K562 (cell line): ENCODE results near the gene TEX35. TPM values are rescaled to one million over a fixed set of nuclear protein-coding genes. Genes with fewer than 3 reads are reported as not detected.

Experiments
- HDAC3 ChIP-seq: fragments of 450-650 bp; IDR thresholded peaks from 2 replicates; pipeline ENCODE4 v1.6.1; 2018; ENCODE audit warnings: borderline replicate concordance, mild to moderate bottlenecking, moderate library complexity; ENCODE audit not compliant: partially characterized antibody
- JUND ChIP-seq, 2 experiments: IDR thresholded peaks; 2 replicates in 1 of 2; 3 replicates in 1 of 2; pipeline ENCODE4 v1.6.1; 2011; ENCODE audit warnings: borderline replicate concordance in 2 of 2, low read depth in 2 of 2, low read length in 2 of 2, improper control_type of control experiment in 1 of 2, missing biosample characterization in 1 of 2, missing genetic modification characterization in 1 of 2, missing genetic modification reagents in 1 of 2
- ZNF274 ChIP-seq: IDR thresholded peaks from 2 replicates; pipeline ENCODE4 v1.6.1; 2011; ENCODE audit warnings: low read depth, mild to moderate bottlenecking, low read length, moderate library complexity, borderline replicate concordance
- polyA plus RNA-seq, 8 experiments: library from polyadenylated mRNA; depleted of rRNA in 4 of 8; stranded (reverse) in 5 of 8; unstranded in 3 of 8; fragments of >200 nt; fragmentation: Nextera tagmentation in 2 of 8; fragmentation: Illumina TruSeq in 1 of 8; extraction: Ambion mirVana in 2 of 8; extraction: Trizol in 1 of 8; gene quantifications; 2 replicates each; pipeline versions ENCODE4 v1.2.1 to v1.2.3, GENCODE V29; 2011 to 2014; ENCODE audit warnings: inconsistent platforms in 1 of 8, missing spikeins in 1 of 8
- total RNA-seq, 7 experiments: library from RNA; depleted of rRNA in 6 of 7; stranded (reverse); fragments of >200 nt in 6 of 7; fragmentation: Illumina TruSeq in 2 of 7; extraction: Trizol in 2 of 7; gene quantifications; 2 replicates each; pipeline versions ENCODE4 v1.2.1 to v1.2.3, GENCODE V29; 2011 to 2021; ENCODE audit warnings: low replicate concordance in 1 of 7
- TF ChIP-seq, protein P1 (sequence below): fragments of 450-650 bp; IDR thresholded peaks from 2 replicates; pipeline ENCODE4 v1.6.1; 2017; ENCODE audit warnings: antibody characterized with exemption, mild to moderate bottlenecking
- TF ChIP-seq, protein P2 (sequence below): fragments of 250-450 bp; sonication (Bioruptor Pico); IDR thresholded peaks from 2 replicates; pipeline ENCODE4 v1.5.0; 2020; ENCODE audit warnings: mild to moderate bottlenecking, borderline replicate concordance

TEX35 gene
- total and polyA plus RNA-seq, 9 of the 15 experiments (the other 6 are each of a cell fraction or from before 2014, with no cell fraction given), result not detected

- TF ChIP-seq, protein P1, sequence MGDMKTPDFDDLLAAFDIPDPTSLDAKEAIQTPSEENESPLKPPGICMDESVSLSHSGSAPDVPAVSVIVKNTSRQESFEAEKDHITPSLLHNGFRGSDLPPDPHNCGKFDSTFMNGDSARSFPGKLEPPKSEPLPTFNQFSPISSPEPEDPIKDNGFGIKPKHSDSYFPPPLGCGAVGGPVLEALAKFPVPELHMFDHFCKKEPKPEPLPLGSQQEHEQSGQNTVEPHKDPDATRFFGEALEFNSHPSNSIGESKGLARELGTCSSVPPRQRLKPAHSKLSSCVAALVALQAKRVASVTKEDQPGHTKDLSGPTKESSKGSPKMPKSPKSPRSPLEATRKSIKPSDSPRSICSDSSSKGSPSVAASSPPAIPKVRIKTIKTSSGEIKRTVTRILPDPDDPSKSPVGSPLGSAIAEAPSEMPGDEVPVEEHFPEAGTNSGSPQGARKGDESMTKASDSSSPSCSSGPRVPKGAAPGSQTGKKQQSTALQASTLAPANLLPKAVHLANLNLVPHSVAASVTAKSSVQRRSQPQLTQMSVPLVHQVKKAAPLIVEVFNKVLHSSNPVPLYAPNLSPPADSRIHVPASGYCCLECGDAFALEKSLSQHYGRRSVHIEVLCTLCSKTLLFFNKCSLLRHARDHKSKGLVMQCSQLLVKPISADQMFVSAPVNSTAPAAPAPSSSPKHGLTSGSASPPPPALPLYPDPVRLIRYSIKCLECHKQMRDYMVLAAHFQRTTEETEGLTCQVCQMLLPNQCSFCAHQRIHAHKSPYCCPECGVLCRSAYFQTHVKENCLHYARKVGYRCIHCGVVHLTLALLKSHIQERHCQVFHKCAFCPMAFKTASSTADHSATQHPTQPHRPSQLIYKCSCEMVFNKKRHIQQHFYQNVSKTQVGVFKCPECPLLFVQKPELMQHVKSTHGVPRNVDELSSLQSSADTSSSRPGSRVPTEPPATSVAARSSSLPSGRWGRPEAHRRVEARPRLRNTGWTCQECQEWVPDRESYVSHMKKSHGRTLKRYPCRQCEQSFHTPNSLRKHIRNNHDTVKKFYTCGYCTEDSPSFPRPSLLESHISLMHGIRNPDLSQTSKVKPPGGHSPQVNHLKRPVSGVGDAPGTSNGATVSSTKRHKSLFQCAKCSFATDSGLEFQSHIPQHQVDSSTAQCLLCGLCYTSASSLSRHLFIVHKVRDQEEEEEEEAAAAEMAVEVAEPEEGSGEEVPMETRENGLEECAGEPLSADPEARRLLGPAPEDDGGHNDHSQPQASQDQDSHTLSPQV, result no peak
- TF ChIP-seq, protein P2, sequence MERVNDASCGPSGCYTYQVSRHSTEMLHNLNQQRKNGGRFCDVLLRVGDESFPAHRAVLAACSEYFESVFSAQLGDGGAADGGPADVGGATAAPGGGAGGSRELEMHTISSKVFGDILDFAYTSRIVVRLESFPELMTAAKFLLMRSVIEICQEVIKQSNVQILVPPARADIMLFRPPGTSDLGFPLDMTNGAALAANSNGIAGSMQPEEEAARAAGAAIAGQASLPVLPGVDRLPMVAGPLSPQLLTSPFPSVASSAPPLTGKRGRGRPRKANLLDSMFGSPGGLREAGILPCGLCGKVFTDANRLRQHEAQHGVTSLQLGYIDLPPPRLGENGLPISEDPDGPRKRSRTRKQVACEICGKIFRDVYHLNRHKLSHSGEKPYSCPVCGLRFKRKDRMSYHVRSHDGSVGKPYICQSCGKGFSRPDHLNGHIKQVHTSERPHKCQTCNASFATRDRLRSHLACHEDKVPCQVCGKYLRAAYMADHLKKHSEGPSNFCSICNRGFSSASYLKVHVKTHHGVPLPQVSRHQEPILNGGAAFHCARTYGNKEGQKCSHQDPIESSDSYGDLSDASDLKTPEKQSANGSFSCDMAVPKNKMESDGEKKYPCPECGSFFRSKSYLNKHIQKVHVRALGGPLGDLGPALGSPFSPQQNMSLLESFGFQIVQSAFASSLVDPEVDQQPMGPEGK (CRISPR knock-in tag), result no peak
- TF ChIP-seq HDAC3 (no peak), ZNF274 (no peak), JUND (IDR thresholded peaks at IDR 0.05; ENCODE audit: borderline replicate concordance, low read depth, low read length) (no peak), JUND (tag; IDR thresholded peaks at IDR 0.05; ENCODE audit: borderline replicate concordance, low read depth, low read length) (no peak)
Measured at GRCh38 chr1:178486100-178487069, 26.5 kb upstream of the TEX35 start (continued).
